ENCODE data around the gene KCTD17. TPM values are rescaled to one million over a fixed set of nuclear protein-coding genes. Genes with fewer than 3 reads are reported as not detected.

Gene KCTD17
- total and polyA plus RNA-seq, 2 donors (not counting 1 experiment from before 2014, with no cell fraction given), result 10.6 to 19.3 TPM

DNA sequence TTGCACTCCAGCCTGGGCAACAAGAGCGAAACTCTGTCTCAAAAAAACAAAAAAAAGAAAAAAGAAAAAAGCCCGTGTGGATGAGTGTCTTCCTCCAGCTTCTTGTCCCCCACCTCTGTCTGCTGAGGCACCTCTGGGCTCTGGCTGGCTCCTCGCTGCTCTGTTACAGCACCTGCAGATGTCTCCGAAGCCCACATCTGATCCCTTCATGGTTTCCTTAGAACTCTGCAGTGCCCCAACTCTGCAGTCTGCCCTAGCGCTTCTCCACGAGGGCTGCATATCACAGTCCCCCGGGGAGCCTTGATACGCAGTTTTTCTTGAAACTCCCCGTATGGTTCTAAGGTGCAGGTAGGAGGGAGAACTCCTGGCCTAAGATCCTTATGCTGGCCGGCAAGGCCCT lies 15.9 kb downstream of the KCTD17 start:
- Histone ChIP-seq H3K79me2 (ENCODE audit: control insufficient read depth, insufficient read depth, low read length) (no peaks in the 10 kb centered on the region), H3K36me3 (ENCODE audit: control insufficient read depth, insufficient read depth, low read length) (no peaks in the 10 kb centered on the region), H3K27me3 (ENCODE audit: control insufficient read depth, insufficient read depth, low read length) (peaks cover 6% of the 10 kb centered on the region), H3K9me3 (ENCODE audit: control insufficient read depth, insufficient read depth, low read depth, low read length) (no peaks in the 10 kb centered on the region), H4K20me1 (ENCODE audit: control insufficient read depth, extremely low read depth, insufficient read depth, low read length) (no peaks in the 10 kb centered on the region), H3K4me2 (ENCODE audit: extremely low read depth, insufficient read depth, low read length) (no peak overlapping the region), H3K4me3 (replicated peaks in 1 of 4; ENCODE audit: control extremely low read depth in 1 of 4, insufficient read depth in 1 of 4, low read depth in 3 of 4, low read length in 4 of 4) (no peak overlapping the region), H3K4me1 (ENCODE audit: control insufficient read depth, extremely low read depth, insufficient read depth, low read length) (no peaks in the 10 kb centered on the region), H2AFZ (ENCODE audit: low read length) (no peak overlapping the region), H3K27ac (ENCODE audit: insufficient read depth, low read length) (no peak overlapping the region), H3K9ac (ENCODE audit: insufficient read depth, low read length) (no peak overlapping the region)
- DNase-seq (ENCODE audit: low read depth in 2 of 2), result no peak
- no peak for TF ChIP-seq EZH2 (IDR thresholded peaks at IDR 0.05; ENCODE audit: low read length, missing control alignments)

DNA sequence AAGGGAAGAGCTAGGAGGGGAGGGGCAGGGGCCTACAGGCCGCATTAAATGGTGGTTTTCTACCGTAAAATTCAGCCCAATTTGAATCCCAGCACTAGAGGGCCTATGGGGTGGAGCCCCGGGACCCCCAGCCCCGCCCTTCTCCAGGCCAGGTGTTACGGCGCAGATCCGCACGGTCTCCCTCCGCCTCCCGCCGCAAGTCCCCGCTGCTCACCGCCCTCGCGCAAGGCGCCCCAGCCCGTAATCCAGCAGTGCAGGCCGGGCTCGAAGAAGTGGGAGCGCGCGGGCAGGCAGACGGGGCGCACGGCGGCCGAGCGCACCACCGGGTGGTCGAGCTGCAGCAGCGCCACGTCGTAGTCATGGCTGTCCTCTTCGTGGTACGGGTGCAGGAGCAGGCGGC lies 17.3 kb downstream of the KCTD17 start:
- Histone ChIP-seq H3K9me3 (ENCODE audit: control insufficient read depth, insufficient read depth, low read depth, low read length) (no peaks in the 10 kb centered on the region), H3K4me3 (replicated peaks in 1 of 4; ENCODE audit: control extremely low read depth in 1 of 4, insufficient read depth in 1 of 4, low read depth in 3 of 4, low read length in 4 of 4) (no peak overlapping the region), H3K79me2 (ENCODE audit: control insufficient read depth, insufficient read depth, low read length) (no peaks in the 10 kb centered on the region), H3K36me3 (ENCODE audit: control insufficient read depth, insufficient read depth, low read length) (no peaks in the 10 kb centered on the region), H4K20me1 (ENCODE audit: control insufficient read depth, extremely low read depth, insufficient read depth, low read length) (no peaks in the 10 kb centered on the region), H3K9ac (ENCODE audit: insufficient read depth, low read length) (no peak overlapping the region), H3K4me2 (ENCODE audit: extremely low read depth, insufficient read depth, low read length) (no peak overlapping the region), H3K27ac (ENCODE audit: insufficient read depth, low read length) (no peak overlapping the region), H3K4me1 (ENCODE audit: control insufficient read depth, extremely low read depth, insufficient read depth, low read length) (no peaks in the 10 kb centered on the region), H3K27me3 (ENCODE audit: control insufficient read depth, insufficient read depth, low read length) (peaks cover 6% of the 10 kb centered on the region), H2AFZ (ENCODE audit: low read length) (no peak overlapping the region)
- TF ChIP-seq, protein P1, sequence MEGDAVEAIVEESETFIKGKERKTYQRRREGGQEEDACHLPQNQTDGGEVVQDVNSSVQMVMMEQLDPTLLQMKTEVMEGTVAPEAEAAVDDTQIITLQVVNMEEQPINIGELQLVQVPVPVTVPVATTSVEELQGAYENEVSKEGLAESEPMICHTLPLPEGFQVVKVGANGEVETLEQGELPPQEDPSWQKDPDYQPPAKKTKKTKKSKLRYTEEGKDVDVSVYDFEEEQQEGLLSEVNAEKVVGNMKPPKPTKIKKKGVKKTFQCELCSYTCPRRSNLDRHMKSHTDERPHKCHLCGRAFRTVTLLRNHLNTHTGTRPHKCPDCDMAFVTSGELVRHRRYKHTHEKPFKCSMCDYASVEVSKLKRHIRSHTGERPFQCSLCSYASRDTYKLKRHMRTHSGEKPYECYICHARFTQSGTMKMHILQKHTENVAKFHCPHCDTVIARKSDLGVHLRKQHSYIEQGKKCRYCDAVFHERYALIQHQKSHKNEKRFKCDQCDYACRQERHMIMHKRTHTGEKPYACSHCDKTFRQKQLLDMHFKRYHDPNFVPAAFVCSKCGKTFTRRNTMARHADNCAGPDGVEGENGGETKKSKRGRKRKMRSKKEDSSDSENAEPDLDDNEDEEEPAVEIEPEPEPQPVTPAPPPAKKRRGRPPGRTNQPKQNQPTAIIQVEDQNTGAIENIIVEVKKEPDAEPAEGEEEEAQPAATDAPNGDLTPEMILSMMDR (conservative IDR thresholded peaks at IDR 0.05 in 1 of 2, IDR thresholded peaks at IDR 0.05 in 1 of 2; ENCODE audit: low read depth in 1 of 2, low read length in 2 of 2), result no peak
- TF ChIP-seq EZH2 (IDR thresholded peaks at IDR 0.05; ENCODE audit: low read length, missing control alignments), result peak; percentile 45
- DNase-seq (ENCODE audit: low read depth in 2 of 2), result no peak

DNA sequence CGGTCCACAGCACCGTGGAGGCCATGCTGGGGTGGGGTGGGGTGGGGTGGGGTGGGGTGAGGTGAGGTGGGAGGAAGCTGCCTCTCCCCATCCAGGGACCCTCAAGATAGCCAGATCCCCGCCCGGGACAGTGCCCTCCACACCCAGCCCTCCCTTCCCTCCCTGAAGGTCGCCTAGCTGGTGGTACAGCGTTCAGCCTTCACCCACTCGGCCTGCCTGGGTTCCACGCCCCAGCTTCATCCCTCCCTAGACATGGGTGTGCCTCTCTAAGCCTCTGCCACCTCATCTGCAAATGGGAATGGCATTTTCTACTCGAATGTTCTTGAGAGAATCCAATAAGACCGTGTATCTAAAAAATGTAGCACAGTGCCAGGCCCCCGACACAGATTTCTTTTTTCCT lies 17.8 kb downstream of the KCTD17 start:
- no peaks in the 10 kb centered on the region for H3K4me1 ChIP-seq (ENCODE audit: control insufficient read depth, extremely low read depth, insufficient read depth, low read length)

More for the DNA sequence above, 17.8 kb downstream of the KCTD17 start:
- Histone ChIP-seq H3K27me3 (ENCODE audit: control insufficient read depth, insufficient read depth, low read length) (peaks cover 6% of the 10 kb centered on the region), H3K4me3 (replicated peaks in 1 of 4; ENCODE audit: control extremely low read depth in 1 of 4, insufficient read depth in 1 of 4, low read depth in 3 of 4, low read length in 4 of 4) (no peak overlapping the region), H3K27ac (ENCODE audit: insufficient read depth, low read length) (no peak overlapping the region), H3K36me3 (ENCODE audit: control insufficient read depth, insufficient read depth, low read length) (no peaks in the 10 kb centered on the region), H3K9ac (ENCODE audit: insufficient read depth, low read length) (no peak overlapping the region), H4K20me1 (ENCODE audit: control insufficient read depth, extremely low read depth, insufficient read depth, low read length) (no peaks in the 10 kb centered on the region), H2AFZ (ENCODE audit: low read length) (no peak overlapping the region), H3K79me2 (ENCODE audit: control insufficient read depth, insufficient read depth, low read length) (no peaks in the 10 kb centered on the region), H3K9me3 (ENCODE audit: control insufficient read depth, insufficient read depth, low read depth, low read length) (no peaks in the 10 kb centered on the region), H3K4me2 (ENCODE audit: extremely low read depth, insufficient read depth, low read length) (no peak overlapping the region)
- TF ChIP-seq, protein P1 (conservative IDR thresholded peaks at IDR 0.05 in 1 of 2, IDR thresholded peaks at IDR 0.05 in 1 of 2; ENCODE audit: low read depth in 1 of 2, low read length in 2 of 2), result no peak
- TF ChIP-seq EZH2 (IDR thresholded peaks at IDR 0.05; ENCODE audit: low read length, missing control alignments), result peak; percentile 8
- no peak for DNase-seq (ENCODE audit: low read depth in 2 of 2)
